Heart left ventricle (tissue), 16 donors: ENCODE measurements around the gene PUDP. TPM values are rescaled to one million over a fixed set of nuclear protein-coding genes. Genes with fewer than 3 reads are reported as not detected.

ENCODE experiments used
- ATAC-seq, 4 donors: fragments of 200-7000 bp; cut with Tn5 transposase; one replicate each; pipeline ENCODE4 v1.9.1; 2020 to 2022; ENCODE audit warnings: moderate library complexity in 4 of 4, mild to moderate bottlenecking in 3 of 4, moderate number of reproducible peaks in 1 of 4
- DNase-seq, 5 donors: peaks; one replicate each; pipeline ENCODE4 v3.0.0-alpha.2; 2020
- H3K27ac ChIP-seq, 12 donors: fragments of 200-600 bp; sonication (generic) in 4 of 12; one replicate each; pipeline versions ENCODE4 v1.5.0 to v1.8.0; 2016 to 2022; ENCODE audit warnings: mild to moderate bottlenecking in 2 of 12
- H3K27me3 ChIP-seq, 9 donors: fragments of 200-600 bp; sonication (generic) in 2 of 9; one replicate each; pipeline versions ENCODE4 v1.5.1 to v1.8.0; 2016 to 2022; ENCODE audit warnings: mild to moderate bottlenecking in 3 of 9
- H3K36me3 ChIP-seq, 9 donors: fragments of 200-600 bp; sonication (generic) in 2 of 9; one replicate each; pipeline versions ENCODE4 v1.5.0 to v1.8.0; 2018 to 2022; ENCODE audit warnings: mild to moderate bottlenecking in 2 of 9
- H3K4me1 ChIP-seq, 12 donors: fragments of 200-600 bp; sonication (generic) in 4 of 12; one replicate each; pipeline versions ENCODE4 v1.5.0 to v1.8.0; 2016 to 2022; ENCODE audit warnings: mild to moderate bottlenecking in 3 of 12
- H3K4me3 ChIP-seq, 12 donors: fragments of 200-600 bp; sonication (generic) in 4 of 12; one replicate each; pipeline versions ENCODE4 v1.5.0 to v1.8.0; 2017 to 2022; ENCODE audit warnings: mild to moderate bottlenecking in 9 of 12, moderate library complexity in 4 of 12
- H3K9me3 ChIP-seq, 12 donors: fragments of 200-600 bp; sonication (generic) in 4 of 12; one replicate each; pipeline versions ENCODE4 v1.5.0 to v1.8.0; 2016 to 2022; ENCODE audit warnings: mild to moderate bottlenecking in 1 of 12
- CTCF ChIP-seq, 12 donors: fragments of 200-600 bp; sonication (generic) in 4 of 12; IDR thresholded peaks; one replicate each; pipeline versions ENCODE4 v1.5.0 to v1.8.0; 2018 to 2022; ENCODE audit warnings: antibody characterized with exemption in 12 of 12, mild to moderate bottlenecking in 5 of 12
- POLR2A ChIP-seq, 2 donors: fragments of 450-650 bp; IDR thresholded peaks; one replicate each; pipeline ENCODE4 v1.6.1; 2017; ENCODE audit warnings: antibody characterized with exemption in 2 of 2, mild to moderate bottlenecking in 2 of 2, moderate library complexity in 2 of 2
- WGBS, 4 donors: extraction: QIAGEN DNeasy Blood & Tissue Kit in 2 of 4; methylation state at CpG; one replicate each; pipeline versions ENCODE4 v1.1.5 to v1.1.7; 2013 to 2018; 5-methylcytosine and 5-hydroxymethylcytosine counted together
- intact Hi-C, 10 donors: fragments of 100-400 bp; cut with DNase I; formaldehyde crosslinking; loops; one replicate each; pipeline versions ENCODE4 v1.11.1 to v1.14.2; 2022
- polyA plus RNA-seq, 2 donors: library from polyadenylated mRNA; stranded (reverse); fragments of 200-250 nt; gene quantifications; one replicate each; pipeline ENCODE4 v1.2.3, GENCODE V29; 2013
- total RNA-seq, 9 donors: library from RNA; depleted of rRNA in 2 of 9; stranded (reverse); fragments of >200 nt in 2 of 9; fragmentation: NEBNext Ultra II Directional in 3 of 9; extraction: Animal tissue kit (Norgen Biotek cat#: 25700) in 3 of 9; gene quantifications; one replicate each; pipeline versions ENCODE4 v1.1.0 to v1.2.4, GENCODE V29; 2016 to 2023
- donor health status: ischemic (EF 13 %, LVEDD 7.1; RV severe dilation, severe dysfunction).
- donor health status: healthy with polysubstance abuse.
- donor health status: DM: no; HTN: yes; CAD: no.
- donor health status: DM: no; HTN: no; CAD: no.
- donor health status: ischemic (EF 25% LVEDD 6.9; RV normal size, moderate dysfunction).
- donor health status: ischemic (EF 25% LVEDD 5.7; RV mildly dilated, moderate dysfunction).
- donor health status: healthy.
- donor health status: DM: yes; HTN: yes; CAD: no.
- donor health status: ischemic (EF 35%, LVEDD 5.7; RV mildly dilated, moderate dysfunction).
- donor health status: nonischemic (EF 11% LVEDD 7.7; RV severe dilation, severe dysfunction).
- donor health status: DM: yes; HTN: yes; CAD: no.
- donor health status: PGD.
- donor health status: ischemic (EF 29% LVEDD 5.4; RV normal size, mild dysfunction).
- donor health status: nonischemic (EF 23%, LVEDD 6.1; RV moderate dilation, normal function).

PUDP gene
- total and polyA plus RNA-seq, 11 donors: 11.2 to 36.4 (median 25.0) TPM

- intact Hi-C loops: no loop called here
- H3K4me3 ChIP-seq: no peak overlapping the region
- H3K9me3 ChIP-seq: peaks cover 0 to 14% (median 0%) of the 10 kb centered on the region in 12 donors
- ATAC-seq: no peak
- WGBS, 4 donors: 95 to 97% (median 96%) methylated on average over 3 of the region's 3 CpGs
- no peak for DNase-seq
- H3K36me3 ChIP-seq: no peaks in the 10 kb centered on the region
- H3K27me3 ChIP-seq: no peaks in the 10 kb centered on the region
- no peak for TF ChIP-seq POLR2A (IDR thresholded peaks at IDR 0.05)
- TF ChIP-seq CTCF (IDR thresholded peaks at IDR 0.05): peak in 5 of 12 donors; percentile 8 to 37 (median 12)
- no peaks in the 10 kb centered on the region for H3K4me1 ChIP-seq
- no peak overlapping the region for H3K27ac ChIP-seq
Observed at GRCh38 chrX:7170898-7171297, 22.9 kb upstream of the PUDP start.

GRCh38 chrX:7169627-7170026 lies 21.7 kb upstream of the PUDP start:
- H3K36me3 ChIP-seq: no peaks in the 10 kb centered on the region
- H3K9me3 ChIP-seq: peaks cover 0 to 14% (median 0%) of the 10 kb centered on the region in 12 donors
- no peak for TF ChIP-seq CTCF (IDR thresholded peaks at IDR 0.05)
- TF ChIP-seq POLR2A (IDR thresholded peaks at IDR 0.05): no peak
- WGBS, 4 donors: 55 to 66% (median 61%) methylated on average over 3 of the region's 3 CpGs
- ATAC-seq (no peak), DNase-seq (no peak)
- intact Hi-C loops: no loop called here
- H3K27me3 ChIP-seq: no peaks in the 10 kb centered on the region
- no peaks in the 10 kb centered on the region for H3K4me1 ChIP-seq
- H3K4me3 ChIP-seq: no peak overlapping the region
- no peak overlapping the region for H3K27ac ChIP-seq

- H3K4me3 ChIP-seq: no peak overlapping the region
- no peaks in the 10 kb centered on the region for H3K36me3 ChIP-seq
- WGBS, 4 donors: 86 to 100% (median 100%) methylated on average over 1 of the region's 1 CpG
- no peak for ATAC-seq
- H3K9me3 ChIP-seq: peaks cover 0 to 14% (median 0%) of the 10 kb centered on the region in 12 donors
- no peak overlapping the region for H3K27ac ChIP-seq
- H3K4me1 ChIP-seq: no peaks in the 10 kb centered on the region
- no peaks in the 10 kb centered on the region for H3K27me3 ChIP-seq
- TF ChIP-seq POLR2A (IDR thresholded peaks at IDR 0.05) (no peak), CTCF (IDR thresholded peaks at IDR 0.05) (no peak)
- DNase-seq: no peak
- intact Hi-C loops: no loop called here
Observed at GRCh38 chrX:7168371-7168770, 20.4 kb upstream of the PUDP start.

- intact Hi-C loops: no loop called here
- Histone ChIP-seq H3K27ac (no peak overlapping the region), H3K9me3 (peaks cover 0 to 11% (median 0%) of the 10 kb centered on the region in 12 donors), H3K4me1 (no peaks in the 10 kb centered on the region), H3K36me3 (no peaks in the 10 kb centered on the region), H3K27me3 (no peaks in the 10 kb centered on the region), H3K4me3 (no peak overlapping the region)
- TF ChIP-seq CTCF (IDR thresholded peaks at IDR 0.05) (no peak), POLR2A (IDR thresholded peaks at IDR 0.05) (no peak)
- no peak for DNase-seq
- ATAC-seq: no peak
- WGBS, 4 donors: 56 to 71% (median 63%) methylated on average over 3 of the region's 3 CpGs
Observed at GRCh38 chrX:7164174-7164573, 16.2 kb upstream of the PUDP start.
